SK-N-MC (cell line): ENCODE results near the gene AUNIP.

ENCODE experiments used
- DNase-seq: peaks from one replicate; pipeline ENCODE4 v3.0.0-alpha.2; 2011; ENCODE audit warnings: low read depth, low spot score
- H3K27ac ChIP-seq: fragments of 200-600 bp; sonication (generic); 2 replicates; pipeline ENCODE4 v1.5.1; 2016; ENCODE audit warnings: mixed run types
- H3K36me3 ChIP-seq: fragments of 200-600 bp; sonication (generic); 2 replicates; pipeline ENCODE4 v1.6.1; 2017; ENCODE audit warnings: antibody characterized with exemption, low read length, mixed read lengths; ENCODE audit not compliant: insufficient read depth
- H3K4me3 ChIP-seq: fragments of 200-600 bp; sonication (generic); 2 replicates; pipeline ENCODE4 v1.5.1; 2016
- H3K9ac ChIP-seq: fragments of 200-600 bp; sonication (generic); 2 replicates; pipeline ENCODE4 v1.8.0; 2017; ENCODE audit warnings: mixed run types, mixed read lengths; ENCODE audit not compliant: insufficient read length
- H3K9me3 ChIP-seq: fragments of 200-600 bp; sonication (generic); 2 replicates; pipeline ENCODE4 v1.6.1; 2017; ENCODE audit warnings: low read depth, mild to moderate bottlenecking, antibody characterized with exemption, low read length, moderate library complexity, mixed read lengths
- EZH2 ChIP-seq: fragments of 200-600 bp; sonication (generic); IDR thresholded peaks from one replicate; pipeline ENCODE4 v1.6.1; 2017; ENCODE audit warnings: antibody characterized with exemption
- FOXP2 ChIP-seq: optimal IDR thresholded peaks from 2 replicates; pipeline ENCODE3; 2011; ENCODE audit warnings: mild to moderate bottlenecking, moderate library complexity; ENCODE audit not compliant: insufficient read depth; ENCODE audit errors: extremely low read length, control extremely low read depth
- POLR2AphosphoS5 ChIP-seq: IDR thresholded peaks from 2 replicates; pipeline ENCODE4 v1.6.1; 2012; ENCODE audit warnings: mild to moderate bottlenecking, low read depth, low read length, borderline replicate concordance

Gene AUNIP

DNA sequence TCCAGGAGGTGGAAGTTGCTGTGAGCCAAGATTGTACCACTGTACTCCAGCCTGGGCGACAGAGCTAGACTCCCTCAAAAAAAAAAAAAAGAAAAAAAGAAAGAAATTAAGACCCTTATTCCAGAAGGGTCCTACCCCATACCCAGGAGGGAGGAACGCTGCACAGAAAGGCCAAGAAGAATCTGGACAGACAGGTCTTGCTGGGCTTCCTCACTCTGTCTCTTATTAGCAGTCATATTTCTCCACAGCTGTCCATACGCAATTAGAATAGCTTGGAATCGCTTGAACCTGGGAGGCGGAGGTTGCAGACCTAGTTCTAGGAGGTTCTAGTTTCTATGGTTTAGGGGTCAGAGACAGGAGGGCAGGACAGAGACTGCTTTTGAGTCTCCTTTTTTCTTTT is 19.4 kb upstream of the AUNIP start:
- Histone ChIP-seq H3K4me3 (no peak overlapping the region), H3K9ac (no peak overlapping the region), H3K27ac (no peak overlapping the region), H3K9me3 (no peaks in the 10 kb centered on the region), H3K36me3 (no peaks in the 10 kb centered on the region)
- no peak for TF ChIP-seq EZH2
- TF ChIP-seq FOXP2: no peak
- TF ChIP-seq POLR2AphosphoS5: no peak
- DNase-seq: no peak

DNA sequence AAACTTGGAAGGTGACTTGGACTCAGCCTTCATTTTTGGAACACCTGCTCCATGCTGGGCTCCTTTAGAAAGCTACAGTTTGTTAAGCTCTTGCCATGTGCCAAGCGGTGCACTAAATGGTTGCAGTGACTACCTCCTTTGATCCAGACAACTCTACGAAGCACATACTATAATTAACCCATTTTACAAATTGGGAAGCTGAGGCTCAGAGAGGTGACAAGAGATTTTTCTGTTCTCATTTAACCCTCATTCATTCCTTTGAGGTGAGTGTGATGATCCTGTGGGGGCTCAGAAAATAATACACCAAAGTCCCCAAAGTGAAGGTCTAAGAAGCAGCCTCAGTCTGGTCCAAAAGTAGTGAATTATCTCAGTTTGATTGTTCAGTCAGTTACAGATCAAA is 17.9 kb upstream of the AUNIP start:
- TF ChIP-seq EZH2 (no peak), POLR2AphosphoS5 (no peak), FOXP2 (no peak)
- Histone ChIP-seq H3K27ac (no peak overlapping the region), H3K36me3 (no peaks in the 10 kb centered on the region), H3K9me3 (no peaks in the 10 kb centered on the region), H3K4me3 (no peak overlapping the region), H3K9ac (no peak overlapping the region)
- no peak for DNase-seq

DNA sequence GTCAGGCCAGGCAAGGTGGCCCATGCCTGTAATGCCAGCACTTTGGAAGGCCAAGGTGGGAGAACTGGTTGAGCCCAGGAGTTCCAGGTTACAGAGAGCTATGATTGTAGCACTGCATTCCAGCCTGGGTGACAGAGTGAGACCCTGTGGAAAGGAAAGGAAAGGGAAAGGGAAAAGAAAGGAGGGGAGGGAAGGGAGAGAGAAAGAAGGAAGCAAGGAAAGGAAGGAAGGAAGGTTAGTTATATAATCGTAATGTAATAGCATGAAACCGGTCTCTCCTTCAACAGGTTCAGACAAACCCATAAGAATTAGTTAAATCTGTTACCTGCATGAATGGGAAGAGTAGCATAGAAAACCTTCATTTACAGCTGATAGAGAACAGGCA is 17.4 kb upstream of the AUNIP start:
- TF ChIP-seq FOXP2: no peak
- no peak for TF ChIP-seq POLR2AphosphoS5
- no peak for TF ChIP-seq EZH2
- Histone ChIP-seq H3K4me3 (no peak overlapping the region), H3K36me3 (no peaks in the 10 kb centered on the region), H3K9me3 (no peaks in the 10 kb centered on the region), H3K27ac (no peak overlapping the region), H3K9ac (no peak overlapping the region)
- DNase-seq: no peak

DNA sequence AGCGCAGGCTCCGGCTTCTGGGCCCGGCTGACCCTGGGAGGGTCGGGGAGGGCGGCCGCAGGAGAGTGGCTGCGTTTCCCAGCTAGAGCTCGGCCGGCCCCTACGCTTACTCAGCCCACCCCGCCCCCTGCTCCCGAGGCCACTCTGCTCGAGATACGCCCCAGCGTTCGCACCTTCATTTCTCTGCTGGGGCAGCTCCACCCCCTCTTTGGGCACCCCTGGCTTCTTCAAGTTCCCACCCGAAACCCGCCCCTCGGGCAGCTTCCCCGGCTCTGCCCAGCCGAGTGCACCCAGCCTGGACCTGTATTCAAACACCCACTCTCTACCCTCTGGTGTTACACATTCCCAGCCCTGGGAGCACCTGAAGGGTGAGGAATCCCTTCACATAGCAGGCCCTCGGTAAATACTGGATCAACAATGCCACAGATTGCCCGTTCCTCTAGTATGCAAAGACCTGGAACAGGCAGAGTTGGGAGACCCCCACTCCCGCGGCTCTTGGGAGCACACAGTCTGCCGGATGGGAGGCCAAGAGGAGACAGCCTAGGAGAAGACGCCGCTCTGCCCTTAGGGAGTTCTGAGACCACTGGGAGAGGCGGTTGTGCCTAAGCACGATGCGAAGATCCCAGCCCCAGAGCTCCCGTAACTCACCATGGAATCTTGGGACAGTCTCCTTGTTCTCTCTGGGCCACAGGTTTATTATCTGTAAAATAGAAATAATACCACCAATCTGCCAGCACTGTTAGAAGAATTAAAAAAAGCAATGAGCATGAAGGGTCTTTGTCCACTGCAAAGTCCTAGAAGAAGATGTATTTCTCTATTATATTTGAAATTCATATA is 16.8 kb upstream of the AUNIP start:
- DNase-seq: no peak
- H3K36me3 ChIP-seq: no peaks in the 10 kb centered on the region
- TF ChIP-seq EZH2 (no peak), FOXP2 (no peak), POLR2AphosphoS5 (no peak)
- H3K27ac ChIP-seq: no peak overlapping the region
- no peaks in the 10 kb centered on the region for H3K9me3 ChIP-seq
- no peak overlapping the region for H3K4me3 ChIP-seq
- no peak overlapping the region for H3K9ac ChIP-seq

DNA sequence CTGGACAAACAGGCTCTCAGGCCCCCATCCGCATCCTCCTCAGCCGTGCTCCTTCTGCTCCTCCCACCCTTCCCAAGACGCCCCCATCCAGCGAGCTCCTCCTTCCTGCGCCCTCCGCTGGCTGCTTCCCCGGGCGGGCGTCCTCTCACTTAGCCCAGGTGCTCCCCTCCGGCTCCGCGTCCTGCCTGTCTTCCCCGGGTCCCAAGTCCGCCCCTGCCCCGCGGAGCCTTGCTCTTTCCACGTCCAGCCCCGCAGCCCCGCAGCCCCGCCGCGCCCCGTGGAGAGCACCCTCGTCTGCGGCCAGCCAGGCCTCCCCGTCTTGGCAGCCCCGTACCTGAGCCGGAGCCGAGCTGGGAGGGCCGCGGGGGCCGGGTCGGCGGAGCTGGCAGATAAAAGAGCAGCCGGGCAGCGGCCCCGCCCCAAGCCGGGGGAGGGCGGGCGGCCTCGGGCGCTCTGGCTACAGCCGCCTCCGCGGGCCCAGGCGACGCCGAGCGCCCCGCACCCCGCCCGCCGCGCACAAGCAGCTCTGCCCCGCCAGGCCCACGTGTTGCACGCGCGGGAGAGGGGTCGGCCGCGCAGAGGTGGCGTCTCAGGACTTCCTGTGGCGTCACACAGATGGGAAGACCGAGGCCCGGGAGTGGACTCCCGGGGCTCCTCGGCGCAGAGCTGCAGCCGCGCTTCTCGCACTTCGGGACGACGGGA is 16.0 kb upstream of the AUNIP start, which contains the start of gene PAQR7:
TSS of gene PAQR7 (minus strand) at position 555 of the 702 bp plus-strand sequence. CDS start 11,869 bp downstream, outside the sequence.
- Histone ChIP-seq H3K27ac (no peak within 1 kb of the TSS), H3K9me3 (no peaks in the 10 kb centered on the region), H3K9ac (no peak within 1 kb of the TSS), H3K4me3 (no peak within 1 kb of the TSS), H3K36me3 (no peaks in the 10 kb centered on the region)
- DNase-seq: no peak
- TF ChIP-seq POLR2AphosphoS5 (no peak), FOXP2 (no peak), EZH2 (no peak)

DNA sequence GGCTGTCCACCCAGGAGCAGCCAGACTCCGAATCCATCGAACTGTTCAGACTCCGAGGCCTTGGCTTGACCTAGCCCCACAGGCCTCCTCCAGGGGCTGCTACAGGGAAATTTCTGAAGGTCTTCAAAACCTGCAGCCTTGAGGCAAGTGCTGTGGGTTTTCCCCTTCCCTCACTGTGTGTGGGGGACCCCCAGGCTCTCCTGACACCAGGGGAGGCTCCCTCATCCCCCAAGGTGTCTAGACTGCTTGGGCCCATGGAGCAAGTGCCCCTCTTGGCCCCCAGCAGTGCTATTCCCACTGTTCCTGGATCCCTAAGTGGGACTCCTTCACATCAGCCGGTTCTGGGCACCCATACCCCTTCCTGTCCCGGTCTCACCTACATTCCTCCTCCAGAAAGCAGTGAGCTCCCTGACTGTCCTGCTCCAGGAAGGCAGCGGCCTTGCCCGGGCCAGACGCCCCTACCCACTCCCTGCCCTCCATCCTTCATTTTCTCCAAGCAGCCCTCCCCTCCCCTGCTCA is 15.4 kb upstream of the AUNIP start:
- TF ChIP-seq EZH2 (no peak), FOXP2 (no peak), POLR2AphosphoS5 (no peak)
- H3K9ac ChIP-seq: no peak overlapping the region
- no peak for DNase-seq

DNA sequence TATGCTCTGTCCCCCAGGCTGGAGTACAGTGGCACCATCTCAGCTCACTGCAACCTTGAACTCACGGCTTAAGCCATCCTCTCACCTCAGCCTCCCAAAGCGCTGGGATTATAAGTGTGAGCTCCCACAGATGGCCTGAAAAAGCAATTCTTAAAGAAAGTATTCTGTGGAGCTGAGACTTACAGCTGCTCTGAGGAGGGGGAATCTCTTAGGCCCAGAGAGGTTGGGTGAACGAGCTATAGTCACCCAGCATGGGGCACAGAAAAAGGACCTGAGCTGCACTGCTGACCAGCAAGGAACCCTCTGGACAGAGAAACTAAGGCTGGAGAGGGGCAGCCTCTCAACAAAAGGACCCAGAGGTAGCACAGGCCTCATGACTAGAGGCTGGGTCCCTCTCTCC is 15.0 kb upstream of the AUNIP start:
- Histone ChIP-seq H3K4me3 (no peak overlapping the region), H3K27ac (no peak overlapping the region), H3K36me3 (no peaks in the 10 kb centered on the region), H3K9me3 (no peaks in the 10 kb centered on the region), H3K9ac (no peak overlapping the region)
- TF ChIP-seq EZH2 (no peak), FOXP2 (no peak)
- no peak for DNase-seq

More for the DNA sequence above, 15.4 kb upstream of the AUNIP start:
- Histone ChIP-seq H3K4me3 (no peak overlapping the region), H3K9me3 (no peaks in the 10 kb centered on the region), H3K27ac (no peak overlapping the region), H3K36me3 (no peaks in the 10 kb centered on the region)

DNA sequence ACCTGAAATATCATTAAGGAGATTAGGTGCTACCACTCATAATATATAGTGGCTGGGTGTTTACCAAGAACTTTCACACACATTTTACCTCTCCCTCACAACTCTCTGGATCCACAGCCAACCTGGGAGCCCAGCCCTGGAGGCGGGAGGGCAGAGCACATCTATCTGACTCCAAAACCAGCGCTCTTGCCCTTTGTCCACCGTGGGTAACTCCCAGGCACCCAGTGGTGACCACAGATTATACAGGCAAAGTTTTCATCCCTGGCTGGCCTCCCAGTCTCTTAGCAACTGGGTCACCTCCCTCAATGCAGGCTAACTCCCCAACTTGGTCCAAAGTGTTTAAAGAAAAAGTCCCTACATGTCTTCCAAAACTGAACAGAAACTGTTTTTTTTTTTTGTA is 13.9 kb upstream of the AUNIP start:
- Histone ChIP-seq H3K36me3 (no peaks in the 10 kb centered on the region), H3K9me3 (no peaks in the 10 kb centered on the region), H3K9ac (no peak overlapping the region), H3K27ac (no peak overlapping the region), H3K4me3 (no peak overlapping the region)
- no peak for DNase-seq
- TF ChIP-seq EZH2 (no peak), POLR2AphosphoS5 (no peak)

DNA sequence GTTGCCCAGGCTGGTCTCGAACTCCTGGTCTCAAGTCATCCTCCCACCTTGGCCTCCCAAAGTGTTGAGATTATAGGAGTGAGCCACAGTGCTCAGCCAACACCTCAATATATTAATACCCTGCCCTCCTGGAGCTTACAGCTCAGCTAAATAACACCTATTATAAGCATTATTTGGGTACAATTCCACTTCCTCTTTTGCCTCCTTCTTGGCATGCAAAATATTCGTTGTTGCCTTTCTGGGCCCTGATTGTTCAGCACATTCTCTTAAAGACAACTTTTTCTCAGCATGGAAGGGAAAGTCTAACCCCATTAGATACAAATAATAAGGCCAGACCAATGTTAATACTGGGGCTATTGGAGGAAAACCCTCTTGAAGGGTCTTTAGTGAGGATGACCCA is 13.5 kb upstream of the AUNIP start:
- H3K4me3 ChIP-seq: no peak overlapping the region
- no peak overlapping the region for H3K9ac ChIP-seq
- H3K27ac ChIP-seq: no peak overlapping the region
- H3K9me3 ChIP-seq: no peaks in the 10 kb centered on the region
- no peak for TF ChIP-seq FOXP2
- DNase-seq: no peak
- H3K36me3 ChIP-seq: no peaks in the 10 kb centered on the region
